Ishikawa (cell line): ENCODE results near the gene CPA5.

ENCODE experiments used
- CEBPB ChIP-seq: IDR thresholded peaks from 2 replicates; pipeline ENCODE4 v1.6.1; 2012
- CREB1 ChIP-seq: IDR thresholded peaks from 2 replicates; pipeline ENCODE4 v1.6.1; 2012; ENCODE audit warnings: low read depth
- EGR1 ChIP-seq: IDR thresholded peaks from 2 replicates; pipeline ENCODE4 v1.6.1; 2012
- EP300 ChIP-seq: IDR thresholded peaks from 2 replicates; pipeline ENCODE4 v1.6.1; 2012; ENCODE audit warnings: borderline replicate concordance
- FOXM1 ChIP-seq: IDR thresholded peaks from 2 replicates; pipeline ENCODE4 v1.6.1; 2012; ENCODE audit warnings: low read depth, borderline replicate concordance
- MAX ChIP-seq: IDR thresholded peaks from 2 replicates; pipeline ENCODE4 v1.6.1; 2012
- NFIC ChIP-seq: IDR thresholded peaks from 2 replicates; pipeline ENCODE4 v1.6.1; 2012
- REST ChIP-seq: IDR thresholded peaks from 2 replicates; pipeline ENCODE4 v1.6.1; 2012; ENCODE audit warnings: low read depth, mild to moderate bottlenecking
- TAF1 ChIP-seq: IDR thresholded peaks from 2 replicates; pipeline ENCODE4 v1.6.1; 2012; ENCODE audit warnings: low read depth, mild to moderate bottlenecking
- TCF12 ChIP-seq: IDR thresholded peaks from 2 replicates; pipeline ENCODE4 v1.6.1; 2012; ENCODE audit warnings: low read depth
- TEAD4 ChIP-seq: IDR thresholded peaks from 2 replicates; pipeline ENCODE4 v1.6.1; 2012
- USF1 ChIP-seq: IDR thresholded peaks from 2 replicates; pipeline ENCODE4 v1.6.1; 2012
- YY1 ChIP-seq: IDR thresholded peaks from 2 replicates; pipeline ENCODE4 v1.6.1; 2012; ENCODE audit warnings: low read depth
- ZBTB7A ChIP-seq: IDR thresholded peaks from 2 replicates; pipeline ENCODE4 v1.6.1; 2012; ENCODE audit warnings: low read depth

Gene CPA5

GRCh38 chr7:130338233-130338632 is 6.4 kb upstream of the CPA5 start:
- no peak for TF ChIP-seq ZBTB7A
- no peak for TF ChIP-seq YY1
- TF ChIP-seq TAF1 = no peak
- no peak for TF ChIP-seq CEBPB
- no peak for TF ChIP-seq FOXM1
- no peak for TF ChIP-seq NFIC
- no peak for TF ChIP-seq EP300
- TF ChIP-seq USF1 = no peak
- no peak for TF ChIP-seq MAX
- no peak for TF ChIP-seq TCF12
- TF ChIP-seq EGR1 = no peak
- TF ChIP-seq REST = no peak
- TF ChIP-seq CREB1 = no peak

- no peak for TF ChIP-seq FOXM1
- no peak for TF ChIP-seq TCF12
- TF ChIP-seq MAX = no peak
- no peak for TF ChIP-seq REST
- no peak for TF ChIP-seq NFIC
- no peak for TF ChIP-seq ZBTB7A
- no peak for TF ChIP-seq EGR1
- TF ChIP-seq TEAD4 = no peak
- TF ChIP-seq EP300 = no peak
Measured at GRCh38 chr7:130341882-130342281, 2.7 kb upstream of the CPA5 start.

- TF ChIP-seq MAX = no peak
- no peak for TF ChIP-seq TEAD4
- TF ChIP-seq NFIC = no peak
- TF ChIP-seq ZBTB7A = no peak
- TF ChIP-seq CREB1 = no peak
- no peak for TF ChIP-seq FOXM1
- TF ChIP-seq REST = no peak
- TF ChIP-seq CEBPB = no peak
- TF ChIP-seq EGR1 = no peak
- TF ChIP-seq USF1 = no peak
- no peak for TF ChIP-seq YY1
Measured at GRCh38 chr7:130342701-130343380, 1.8 kb upstream of the CPA5 start.

GRCh38 chr7:130345136-130345535 is 520 bp downstream of the CPA5 start:
- TF ChIP-seq TCF12 = no peak
- TF ChIP-seq MAX = no peak
- TF ChIP-seq FOXM1 = no peak
- no peak for TF ChIP-seq REST
- no peak for TF ChIP-seq NFIC
- no peak for TF ChIP-seq TEAD4
- no peak for TF ChIP-seq USF1
- no peak for TF ChIP-seq YY1
- TF ChIP-seq ZBTB7A = no peak
